ENCODE measurements around the gene DHX32.
"Not testable (repeated sequence)": the region's sequence is repeated elsewhere in the genome, so short reads cannot be mapped to it uniquely, and the experiment has no call there.

DNA sequence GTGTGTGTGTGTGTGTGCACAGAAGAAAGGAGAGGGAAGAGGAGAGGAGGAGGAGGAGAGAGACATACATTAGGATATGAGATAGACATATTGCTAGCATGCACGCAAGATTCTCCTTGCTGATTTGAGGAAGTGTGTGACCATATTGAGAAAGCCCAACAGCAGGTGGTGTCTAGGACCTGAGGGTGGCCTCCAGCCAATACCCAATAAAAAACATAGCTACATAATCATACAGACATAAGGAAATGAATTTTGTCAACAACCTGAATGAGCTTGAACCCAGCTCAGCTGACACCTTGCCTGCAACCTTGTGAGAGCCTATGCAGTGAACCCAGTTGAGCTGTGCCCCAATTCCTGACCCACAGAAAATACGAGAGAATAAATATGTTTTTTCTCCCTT lies 26.5 kb upstream of the DHX32 start:
- not testable (repeated sequence) for TF ChIP-seq CTCF (IDR thresholded peaks at IDR 0.05; ENCODE audit: poor library complexity); EZH2 (IDR thresholded peaks at IDR 0.05; ENCODE audit: borderline replicate concordance)

Measured in hepatocyte (in vitro differentiated cells).